Measurements from ENCODE around the gene PRND.
"Not testable (repeated sequence)": the region's sequence is repeated elsewhere in the genome, so short reads cannot be mapped to it uniquely, and the experiment has no call there.

Gene PRND

GRCh38 chr20:4770026-4770425, 48.3 kb downstream of the PRND start:
- H3K4me1 ChIP-seq (ENCODE audit: low read length) = peaks cover 16% of the 10 kb centered on the region
- peaks cover 27% of the 10 kb centered on the region for H3K9me3 ChIP-seq (ENCODE audit: insufficient read depth, low read length)
- H4K20me1 ChIP-seq (ENCODE audit: insufficient read depth, low read length) = no peaks in the 10 kb centered on the region
- no peaks in the 10 kb centered on the region for H3K79me2 ChIP-seq (ENCODE audit: low read length)
- no peak overlapping the region for H2AFZ ChIP-seq (ENCODE audit: low read depth, low read length)
- H3K4me3 ChIP-seq (ENCODE audit: low read length) = no peak overlapping the region
- H3K4me2 ChIP-seq (ENCODE audit: low read length) = no peak overlapping the region
- H3K27me3 ChIP-seq (ENCODE audit: low read depth, low read length) = no peaks in the 10 kb centered on the region; the same call in 1 of the 2 replicates
- TF ChIP-seq EZH2phosphoT487 (IDR thresholded peaks at IDR 0.05; ENCODE audit: low read depth) (no peak), CTCF (IDR thresholded peaks at IDR 0.05; ENCODE audit: low read depth, low read length) (no peak)
- H3K9ac ChIP-seq (ENCODE audit: low read length) = no peak overlapping the region
- peaks cover 15% of the 10 kb centered on the region for H3K36me3 ChIP-seq (replicated peaks; ENCODE audit: low read depth, low read length)
- H3K27ac ChIP-seq (ENCODE audit: low read length) = no peak overlapping the region

GRCh38 chr20:4771004-4771403, 49.3 kb downstream of the PRND start:
- no peaks in the 10 kb centered on the region for H4K20me1 ChIP-seq (ENCODE audit: insufficient read depth, low read length)

GRCh38 chr20:4772132-4772531, 50.4 kb downstream of the PRND start:
- TF ChIP-seq CTCF (IDR thresholded peaks at IDR 0.05; ENCODE audit: low read depth, low read length) (no peak), EZH2phosphoT487 (IDR thresholded peaks at IDR 0.05; ENCODE audit: low read depth) (no peak)
- Histone ChIP-seq H3K79me2 (ENCODE audit: low read length) (no peaks in the 10 kb centered on the region), H3K27me3 (ENCODE audit: low read depth, low read length) (no peaks in the 10 kb centered on the region; the same call in 1 of the 2 replicates), H3K4me3 (ENCODE audit: low read length) (no peak overlapping the region), H3K9me3 (ENCODE audit: insufficient read depth, low read length) (peaks cover 27% of the 10 kb centered on the region), H3K36me3 (replicated peaks; ENCODE audit: low read depth, low read length) (peaks cover 15% of the 10 kb centered on the region), H3K9ac (ENCODE audit: low read length) (no peak overlapping the region), H2AFZ (ENCODE audit: low read depth, low read length) (no peak overlapping the region), H3K4me1 (ENCODE audit: low read length) (peaks cover 17% of the 10 kb centered on the region), H4K20me1 (ENCODE audit: insufficient read depth, low read length) (no peaks in the 10 kb centered on the region), H3K4me2 (ENCODE audit: low read length) (no peak overlapping the region), H3K27ac (ENCODE audit: low read length) (no peak overlapping the region)

More at GRCh38 chr20:4771004-4771403, 49.3 kb downstream of the PRND start:
- H3K4me2 ChIP-seq (ENCODE audit: low read length) = no peak overlapping the region
- H3K27ac ChIP-seq (ENCODE audit: low read length) = no peak overlapping the region
- peaks cover 27% of the 10 kb centered on the region for H3K9me3 ChIP-seq (ENCODE audit: insufficient read depth, low read length)
- TF ChIP-seq CTCF (IDR thresholded peaks at IDR 0.05; ENCODE audit: low read depth, low read length) (no peak), EZH2phosphoT487 (IDR thresholded peaks at IDR 0.05; ENCODE audit: low read depth) (no peak)
- no peaks in the 10 kb centered on the region for H3K79me2 ChIP-seq (ENCODE audit: low read length)
- no peak overlapping the region for H3K4me3 ChIP-seq (ENCODE audit: low read length)
- H3K9ac ChIP-seq (ENCODE audit: low read length) = no peak overlapping the region
- no peak overlapping the region for H2AFZ ChIP-seq (ENCODE audit: low read depth, low read length)
- H3K36me3 ChIP-seq (replicated peaks; ENCODE audit: low read depth, low read length) = peaks cover 15% of the 10 kb centered on the region
- H3K4me1 ChIP-seq (ENCODE audit: low read length) = peaks cover 21% of the 10 kb centered on the region
- H3K27me3 ChIP-seq (ENCODE audit: low read depth, low read length) = no peaks in the 10 kb centered on the region; the same call in 1 of the 2 replicates

GRCh38 chr20:4773014-4773413, 51.3 kb downstream of the PRND start:
- not testable (repeated sequence) for H3K27me3 ChIP-seq (ENCODE audit: low read depth, low read length); H3K79me2 ChIP-seq (ENCODE audit: low read length); H3K4me2 ChIP-seq (ENCODE audit: low read length); H4K20me1 ChIP-seq (ENCODE audit: insufficient read depth, low read length); H3K9ac ChIP-seq (ENCODE audit: low read length); H3K27ac ChIP-seq (ENCODE audit: low read length); H2AFZ ChIP-seq (ENCODE audit: low read depth, low read length); H3K4me3 ChIP-seq (ENCODE audit: low read length)
- Histone ChIP-seq H3K9me3 (ENCODE audit: insufficient read depth, low read length) (peaks cover 27% of the 10 kb centered on the region), H3K4me1 (ENCODE audit: low read length) (peaks cover 14% of the 10 kb centered on the region), H3K36me3 (replicated peaks; ENCODE audit: low read depth, low read length) (peaks cover 15% of the 10 kb centered on the region)

- TF ChIP-seq EZH2phosphoT487 (IDR thresholded peaks at IDR 0.05; ENCODE audit: low read depth) (no peak), CTCF (IDR thresholded peaks at IDR 0.05; ENCODE audit: low read depth, low read length) (no peak)
- no peak overlapping the region for H2AFZ ChIP-seq (ENCODE audit: low read depth, low read length)
- no peaks in the 10 kb centered on the region; the same call in 1 of the 2 replicates for H3K27me3 ChIP-seq (ENCODE audit: low read depth, low read length)
- peaks cover 15% of the 10 kb centered on the region for H3K36me3 ChIP-seq (replicated peaks; ENCODE audit: low read depth, low read length)
- no peak overlapping the region for H3K9ac ChIP-seq (ENCODE audit: low read length)
- peaks cover 14% of the 10 kb centered on the region for H3K4me1 ChIP-seq (ENCODE audit: low read length)
- no peak overlapping the region for H3K27ac ChIP-seq (ENCODE audit: low read length)
- no peaks in the 10 kb centered on the region for H3K79me2 ChIP-seq (ENCODE audit: low read length)
- H3K4me2 ChIP-seq (ENCODE audit: low read length) = no peak overlapping the region
- H3K9me3 ChIP-seq (ENCODE audit: insufficient read depth, low read length) = peaks cover 27% of the 10 kb centered on the region
- no peaks in the 10 kb centered on the region for H4K20me1 ChIP-seq (ENCODE audit: insufficient read depth, low read length)
- no peak overlapping the region for H3K4me3 ChIP-seq (ENCODE audit: low read length)
Measured at GRCh38 chr20:4773736-4774135, 52.0 kb downstream of the PRND start.
